Gastrocnemius medialis (tissue), 4 donors: ENCODE measurements around the gene ABHD17A. TPM values are rescaled to one million over a fixed set of nuclear protein-coding genes. Genes with fewer than 3 reads are reported as not detected.

Experiments used
- ATAC-seq, 2 donors: fragments of 150-250 bp; one replicate each; pipeline ENCODE4 v1.9.1; 2016
- DNase-seq, 2 donors: peaks; one replicate each; pipeline ENCODE4 v3.0.0-alpha.2; 2019
- H3K27ac ChIP-seq, 4 donors: fragments of 200-600 bp; sonication (generic); 1 replicate in 1 of 4; 2 replicates in 3 of 4; pipeline ENCODE4 v1.5.1; 2016 to 2018; ENCODE audit warnings: mild to moderate bottlenecking in 2 of 4, moderate library complexity in 1 of 4
- H3K27me3 ChIP-seq, 3 donors: fragments of 200-600 bp; sonication (generic) in 2 of 3; 1 replicate in 1 of 3; 2 replicates in 2 of 3; pipeline versions ENCODE4 v1.5.1 to v1.6.0; 2016 to 2019; ENCODE audit warnings: mild to moderate bottlenecking in 1 of 3, moderate library complexity in 1 of 3
- H3K36me3 ChIP-seq, 2 donors: fragments of 200-600 bp; sonication (generic) in 1 of 2; one replicate each; pipeline ENCODE4 v1.5.1; 2017 to 2018
- H3K4me1 ChIP-seq, 2 donors: fragments of 200-600 bp; sonication (generic) in 1 of 2; one replicate each; pipeline ENCODE4 v1.5.1; 2016 to 2017; ENCODE audit warnings: mild to moderate bottlenecking in 2 of 2
- H3K4me3 ChIP-seq, 4 donors: fragments of 200-600 bp; sonication (generic) in 3 of 4; 1 replicate in 1 of 4; 2 replicates in 3 of 4; pipeline ENCODE4 v1.5.1; 2016 to 2019; ENCODE audit warnings: mild to moderate bottlenecking in 2 of 4
- H3K9me3 ChIP-seq, 3 donors: fragments of 200-600 bp; sonication (generic) in 2 of 3; 1 replicate in 1 of 3; 2 replicates in 2 of 3; pipeline ENCODE4 v1.5.1; 2016 to 2019
- CTCF ChIP-seq, 5 experiments: fragments of 450-650 bp in 3 of 5; fragments of 200-600 bp in 2 of 5; sonication (generic) in 2 of 5; IDR thresholded peaks in 4 of 5; conservative IDR thresholded peaks in 1 of 5; 1 replicate in 4 of 5; 2 replicates in 1 of 5; pipeline ENCODE4 v1.5.1; 2016 to 2019; ENCODE audit warnings: antibody characterized with exemption in 5 of 5, mild to moderate bottlenecking in 3 of 5, moderate library complexity in 3 of 5
- POLR2A ChIP-seq, 2 donors: fragments of 450-650 bp; IDR thresholded peaks; one replicate each; pipeline ENCODE4 v1.6.1; 2017; ENCODE audit warnings: antibody characterized with exemption in 2 of 2, mild to moderate bottlenecking in 2 of 2, moderate library complexity in 2 of 2
- in situ Hi-C, 4 donors: fragments of 200-750 bp; cut with MboI; loops; one replicate each; pipeline versions ENCODE4 v1.15.0 to v1.8.0; 2017; ENCODE audit warnings: low sequenced_read_pairs in 4 of 4
- intact Hi-C: fragments of 100-400 bp; cut with DNase I; formaldehyde crosslinking; loops from one replicate; pipeline ENCODE4 v1.15.1; 2023; ENCODE audit warnings: low total_unique reads
- total RNA-seq, 4 donors: library from RNA; depleted of rRNA; stranded (reverse); fragments of >200 nt; gene quantifications; one replicate each; pipeline versions ENCODE4 v1.1.0 to v1.2.3, GENCODE V29; 2016

The ABHD17A gene
- total RNA-seq, 4 donors from 2014 or later, result 49.4 to 87.7 (median 70.8) TPM

GRCh38 chr19:1868971-1869370 lies 16.3 kb downstream of the ABHD17A start:
- H3K27me3 ChIP-seq, result no peaks in the 10 kb centered on the region
- DNase-seq (no peak), ATAC-seq (no peak)
- H3K4me3 ChIP-seq, result no peak overlapping the region
- H3K4me1 ChIP-seq, result peaks cover 19 to 23% of the 10 kb centered on the region in 2 donors
- peaks cover 0 to 10% of the 10 kb centered on the region in 2 donors for H3K36me3 ChIP-seq
- intact Hi-C loops, result loop anchor here (10.0 kb wide), 1 partner anchor 484 kb away; the partner anchor contains the start of gene NDUFS7
- H3K27ac ChIP-seq, result peak overlapping the region in 3 of 4 donors; percentile 21 to 42 (median 42)
- H3K9me3 ChIP-seq, result no peaks in the 10 kb centered on the region
- no peak for TF ChIP-seq CTCF (IDR thresholded peaks at IDR 0.05 in 4 of 5, conservative IDR thresholded peaks at IDR 0.05 in 1 of 5)
- in situ Hi-C loops, result no loop called here

- no peak for ATAC-seq
Observed at GRCh38 chr19:1867349-1867724, 18.0 kb downstream of the ABHD17A start.

GRCh38 chr19:1866693-1867348 lies 18.5 kb downstream of the ABHD17A start:
- H3K27me3 ChIP-seq, result peaks cover 0 to 6% (median 6%) of the 10 kb centered on the region in 3 donors
- H3K4me1 ChIP-seq, result peaks cover 11 to 14% of the 10 kb centered on the region in 2 donors
- H3K9me3 ChIP-seq, result no peaks in the 10 kb centered on the region
- intact Hi-C loops (loop anchor here (10.0 kb wide), 1 partner anchor 482 kb away; the partner anchor contains the start of gene NDUFS7), in situ Hi-C loops (no loop called here)
- H3K27ac ChIP-seq, result no peak overlapping the region
- H3K36me3 ChIP-seq, result peaks cover 0 to 10% of the 10 kb centered on the region in 2 donors
- no peak overlapping the region for H3K4me3 ChIP-seq
- no peak for DNase-seq
- TF ChIP-seq CTCF (IDR thresholded peaks at IDR 0.05 in 4 of 5, conservative IDR thresholded peaks at IDR 0.05 in 1 of 5), result no peak
- no peak for TF ChIP-seq POLR2A (IDR thresholded peaks at IDR 0.05)
- no peak for ATAC-seq

More at GRCh38 chr19:1867349-1867724, 18.0 kb downstream of the ABHD17A start:
- DNase-seq, result no peak
- intact Hi-C loops (loop anchor here (10.0 kb wide), 1 partner anchor 483 kb away; the partner anchor contains the start of gene NDUFS7), in situ Hi-C loops (no loop called here)
- H3K9me3 ChIP-seq, result no peaks in the 10 kb centered on the region
- H3K27me3 ChIP-seq, result peaks cover 0 to 1% (median 1%) of the 10 kb centered on the region in 3 donors
- peaks cover 7 to 9% of the 10 kb centered on the region in 2 donors for H3K4me1 ChIP-seq
- H3K4me3 ChIP-seq, result no peak overlapping the region
- no peak for TF ChIP-seq CTCF (IDR thresholded peaks at IDR 0.05 in 4 of 5, conservative IDR thresholded peaks at IDR 0.05 in 1 of 5)
- no peak for TF ChIP-seq POLR2A (IDR thresholded peaks at IDR 0.05)
- H3K36me3 ChIP-seq, result peaks cover 0 to 10% of the 10 kb centered on the region in 2 donors
- H3K27ac ChIP-seq, result no peak overlapping the region

- Histone ChIP-seq H3K4me1 (peaks cover 11 to 15% of the 10 kb centered on the region in 2 donors), H3K9me3 (no peaks in the 10 kb centered on the region), H3K27me3 (peaks cover 0 to 8% (median 6%) of the 10 kb centered on the region in 3 donors), H3K4me3 (peak overlapping the region; percentile 67 to 95 (median 82)), H3K27ac (peak overlapping the region; percentile 76 to 92 (median 84)), H3K36me3 (no peaks in the 10 kb centered on the region)
- ATAC-seq, result no peak
- intact Hi-C loops, result loop anchor here (10.0 kb wide), 1 partner anchor 481 kb away; the partner anchor contains the start of gene NDUFS7
- DNase-seq, result no peak
- in situ Hi-C loops, result no loop called here
- TF ChIP-seq CTCF (IDR thresholded peaks at IDR 0.05 in 4 of 5, conservative IDR thresholded peaks at IDR 0.05 in 1 of 5) (no peak), POLR2A (IDR thresholded peaks at IDR 0.05) (no peak)
Observed at GRCh38 chr19:1865172-1866010, 19.9 kb downstream of the ABHD17A start.
